ENCODE data around the gene DUOX2. TPM values are rescaled to one million over a fixed set of nuclear protein-coding genes. Genes with fewer than 3 reads are reported as not detected.

DUOX2 gene
- total and polyA plus RNA-seq, 7 experiments from 2014 or later: 0.49 TPM; not detected in 6

DNA sequence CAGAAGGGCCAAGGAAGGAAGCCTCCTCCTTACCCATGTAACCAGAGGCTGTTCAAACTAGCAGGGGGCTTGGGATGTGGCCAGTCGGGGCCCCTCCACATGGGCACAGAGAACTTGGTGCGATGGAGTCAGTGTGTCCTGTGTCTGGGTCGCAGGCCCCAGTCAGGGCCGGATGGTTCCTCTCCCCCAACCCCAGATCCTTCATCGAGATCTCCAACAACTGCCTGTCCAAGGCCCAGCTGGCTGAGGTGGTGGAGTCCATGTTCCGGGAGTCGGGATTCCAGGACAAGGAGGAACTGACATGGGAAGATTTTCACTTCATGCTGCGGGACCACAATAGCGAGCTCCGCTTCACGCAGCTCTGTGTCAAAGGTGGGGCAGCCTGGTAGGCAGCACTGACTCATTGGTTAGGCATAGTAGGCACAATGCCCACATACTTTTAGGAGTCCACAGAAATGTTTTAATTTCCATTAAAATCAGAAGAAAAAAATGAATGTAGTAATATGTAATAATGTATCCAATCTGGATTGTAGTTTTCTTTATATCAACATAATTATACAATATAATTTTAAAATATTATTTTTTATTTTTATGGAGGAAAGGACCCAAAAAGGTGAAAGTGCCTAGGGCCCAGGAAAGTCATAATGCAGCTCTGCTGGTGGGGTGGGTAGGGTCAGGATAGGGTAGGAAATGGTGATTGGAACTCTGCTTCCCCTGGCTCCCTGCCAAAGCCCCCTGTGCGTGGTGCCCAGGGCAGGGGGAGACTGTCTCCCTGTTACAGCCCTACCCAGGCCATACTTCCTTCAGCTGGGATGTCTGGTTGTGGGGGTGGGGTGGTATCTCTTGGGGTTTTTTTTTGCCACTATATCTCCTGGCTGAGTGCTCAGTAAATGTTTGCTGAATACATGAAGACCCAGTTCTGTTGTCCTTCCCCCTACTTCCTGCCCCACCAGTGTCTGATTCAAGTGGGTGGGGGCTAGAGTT, 34.4 kb upstream of the DUOX2 start:
- POLR2A ChIA-PET: no interaction called here
- peaks cover 0 to 11% (median 0%) of the 10 kb centered on the region in 5 donors for H3K36me3 Mint-ChIP-seq
- CTCF ChIA-PET: no interaction called here

DNA sequence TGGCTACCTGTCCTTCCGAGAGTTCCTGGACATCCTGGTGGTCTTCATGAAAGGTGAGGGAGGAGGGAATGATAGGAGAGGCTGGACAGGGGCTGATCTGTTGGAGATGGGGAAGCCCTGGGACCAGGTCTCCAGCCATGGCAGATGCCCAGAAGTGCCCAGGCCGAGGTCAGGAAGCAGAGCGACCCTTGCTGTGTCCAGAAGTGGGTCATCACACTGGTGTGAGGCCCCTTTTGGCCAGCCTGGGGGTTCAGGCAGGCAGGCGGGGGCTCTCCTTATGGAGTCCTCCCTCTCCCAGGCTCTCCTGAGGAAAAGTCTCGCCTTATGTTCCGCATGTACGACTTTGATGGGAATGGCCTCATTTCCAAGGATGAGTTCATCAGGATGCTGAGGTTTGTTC, 33.6 kb upstream of the DUOX2 start:
- H3K4me3 Mint-ChIP-seq: no peak overlapping the region
- no peak overlapping the region for H3K4me3 ChIP-seq (ENCODE audit: low read length)
- ATAC-seq: no peak
- H3K27me3 Mint-ChIP-seq: peaks cover 0 to 3% (median 0%) of the 10 kb centered on the region in 5 donors
- CTCF ChIA-PET: no interaction called here
- intact Hi-C loops (cut with micrococcal nuclease): no loop called here
- H3K4me1 Mint-ChIP-seq: peaks cover 0 to 4% (median 0%) of the 10 kb centered on the region in 7 donors
- no peaks in the 10 kb centered on the region for H3K9me3 ChIP-seq (ENCODE audit: control insufficient read depth in 2 of 3, low read length in 3 of 3)
- no peak overlapping the region for H3K27ac ChIP-seq (ENCODE audit: low read depth, low read length)
- H3K36me3 Mint-ChIP-seq: peaks cover 0 to 10% (median 0%) of the 10 kb centered on the region in 5 donors
- H3K27me3 ChIP-seq (ENCODE audit: control insufficient read depth in 2 of 2, insufficient read depth in 2 of 2, low read length in 2 of 2): no peaks in the 10 kb centered on the region
- H3K27ac Mint-ChIP-seq: no peak overlapping the region
- H3K9me3 Mint-ChIP-seq: no peaks in the 10 kb centered on the region
- no peak for DNase-seq
- POLR2A ChIA-PET: no interaction called here
- no peaks in the 10 kb centered on the region for H3K4me1 ChIP-seq (ENCODE audit: control insufficient read depth in 2 of 2, insufficient read depth in 2 of 2, low read length in 2 of 2)
- H3K36me3 ChIP-seq (ENCODE audit: control insufficient read depth in 2 of 3, insufficient read depth in 3 of 3, low read length in 3 of 3): peaks cover 0 to 3% (median 0%) of the 10 kb centered on the region in 3 experiments

More for the DNA sequence above, 34.4 kb upstream of the DUOX2 start:
- no peaks in the 10 kb centered on the region for H3K4me1 ChIP-seq (ENCODE audit: control insufficient read depth in 2 of 2, insufficient read depth in 2 of 2, low read length in 2 of 2)
- intact Hi-C loops (cut with micrococcal nuclease): no loop called here
- no peak for ATAC-seq
- no peaks in the 10 kb centered on the region for H3K27me3 Mint-ChIP-seq
- H3K4me3 ChIP-seq (ENCODE audit: low read length): no peak overlapping the region
- no peaks in the 10 kb centered on the region for H3K27me3 ChIP-seq (ENCODE audit: control insufficient read depth in 2 of 2, insufficient read depth in 2 of 2, low read length in 2 of 2)
- no peaks in the 10 kb centered on the region for H3K9me3 Mint-ChIP-seq
- peaks cover 0 to 4% (median 0%) of the 10 kb centered on the region in 7 donors for H3K4me1 Mint-ChIP-seq
- no peaks in the 10 kb centered on the region for H3K9me3 ChIP-seq (ENCODE audit: control insufficient read depth in 2 of 3, low read length in 3 of 3)
- no peak for DNase-seq
- H3K27ac Mint-ChIP-seq: no peak overlapping the region
- H3K4me3 Mint-ChIP-seq: no peak overlapping the region
- H3K27ac ChIP-seq (ENCODE audit: low read depth, low read length): no peak overlapping the region
- H3K36me3 ChIP-seq (ENCODE audit: control insufficient read depth in 2 of 3, insufficient read depth in 3 of 3, low read length in 3 of 3): peaks cover 0 to 3% (median 0%) of the 10 kb centered on the region in 3 experiments

DNA sequence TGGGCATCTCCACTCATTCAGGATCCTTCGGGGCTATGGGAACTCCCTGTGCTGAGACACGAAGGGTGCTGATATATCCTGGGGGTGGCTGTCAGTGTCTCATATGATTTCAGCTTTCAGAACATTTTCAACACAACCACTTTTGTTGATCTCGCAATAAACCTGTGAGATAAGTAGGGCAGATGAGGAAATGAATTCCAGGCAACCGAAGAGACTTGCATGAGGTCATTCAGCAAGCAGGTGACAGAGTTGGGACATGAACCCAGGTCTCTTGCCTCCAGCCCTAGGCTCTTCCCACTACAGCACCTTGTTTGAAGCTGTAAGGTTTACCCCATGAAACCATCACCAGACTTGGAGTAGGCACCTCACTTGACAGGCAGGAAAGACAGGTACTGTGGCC, 32.4 kb upstream of the DUOX2 start:
- Histone ChIP-seq H3K4me3 (ENCODE audit: low read length) (no peak overlapping the region), H3K27ac (ENCODE audit: low read depth, low read length) (no peak overlapping the region), H3K36me3 (ENCODE audit: control insufficient read depth in 2 of 3, insufficient read depth in 3 of 3, low read length in 3 of 3) (peaks cover 0 to 2% (median 0%) of the 10 kb centered on the region in 3 experiments), H3K4me1 (ENCODE audit: control insufficient read depth in 2 of 2, insufficient read depth in 2 of 2, low read length in 2 of 2) (no peaks in the 10 kb centered on the region), H3K27me3 (ENCODE audit: control insufficient read depth in 2 of 2, insufficient read depth in 2 of 2, low read length in 2 of 2) (no peaks in the 10 kb centered on the region), H3K9me3 (ENCODE audit: control insufficient read depth in 2 of 3, low read length in 3 of 3) (no peaks in the 10 kb centered on the region)
- intact Hi-C loops (cut with micrococcal nuclease): no loop called here
- peaks cover 0 to 3% (median 0%) of the 10 kb centered on the region in 5 donors for H3K27me3 Mint-ChIP-seq
- no peak overlapping the region for H3K27ac Mint-ChIP-seq
- H3K36me3 Mint-ChIP-seq: peaks cover 0 to 4% (median 0%) of the 10 kb centered on the region in 5 donors
- DNase-seq (no peak), ATAC-seq (no peak)
- CTCF ChIA-PET: no interaction called here
- no peaks in the 10 kb centered on the region for H3K9me3 Mint-ChIP-seq
- no peak overlapping the region for H3K4me3 Mint-ChIP-seq
- POLR2A ChIA-PET: no interaction called here
- H3K4me1 Mint-ChIP-seq: peaks cover 0 to 4% (median 0%) of the 10 kb centered on the region in 7 donors

DNA sequence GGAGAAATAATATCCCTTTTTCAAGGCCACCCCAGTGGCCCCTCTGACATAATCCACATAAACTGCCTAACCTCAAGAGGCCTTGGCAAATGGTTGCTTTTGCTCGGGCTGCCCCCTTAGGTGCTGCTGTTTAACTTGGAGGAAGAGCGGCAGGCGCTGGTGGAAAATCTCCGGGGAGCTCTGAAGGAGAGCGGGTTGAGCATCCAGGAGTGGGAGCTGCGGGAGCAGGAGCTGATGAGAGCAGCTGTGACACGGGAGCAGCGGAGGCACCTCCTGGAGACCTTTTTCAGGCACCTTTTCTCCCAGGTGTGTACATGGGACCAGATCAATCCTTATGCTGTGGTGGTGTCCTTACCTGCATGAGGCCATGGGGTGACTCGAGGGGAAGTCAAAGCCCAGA, 30.8 kb upstream of the DUOX2 start:
- H3K27ac ChIP-seq (ENCODE audit: low read depth, low read length): no peak overlapping the region
- DNase-seq (no peak), ATAC-seq (no peak)
- no peaks in the 10 kb centered on the region for H3K36me3 ChIP-seq (ENCODE audit: control insufficient read depth in 2 of 3, insufficient read depth in 3 of 3, low read length in 3 of 3)
- H3K36me3 Mint-ChIP-seq: no peaks in the 10 kb centered on the region
- H3K4me3 Mint-ChIP-seq: no peak overlapping the region
- H3K27me3 Mint-ChIP-seq: peaks cover 0 to 3% (median 0%) of the 10 kb centered on the region in 5 donors
- no peaks in the 10 kb centered on the region for H3K9me3 ChIP-seq (ENCODE audit: control insufficient read depth in 2 of 3, low read length in 3 of 3)
- POLR2A ChIA-PET: no interaction called here
- no peak overlapping the region for H3K27ac Mint-ChIP-seq
- no peaks in the 10 kb centered on the region for H3K9me3 Mint-ChIP-seq
- peaks cover 0 to 4% (median 0%) of the 10 kb centered on the region in 7 donors for H3K4me1 Mint-ChIP-seq
- no peak overlapping the region for H3K4me3 ChIP-seq (ENCODE audit: low read length)
- no peaks in the 10 kb centered on the region for H3K27me3 ChIP-seq (ENCODE audit: control insufficient read depth in 2 of 2, insufficient read depth in 2 of 2, low read length in 2 of 2)
- no peaks in the 10 kb centered on the region for H3K4me1 ChIP-seq (ENCODE audit: control insufficient read depth in 2 of 2, insufficient read depth in 2 of 2, low read length in 2 of 2)
- intact Hi-C loops (cut with micrococcal nuclease): no loop called here
- CTCF ChIA-PET: no interaction called here

DNA sequence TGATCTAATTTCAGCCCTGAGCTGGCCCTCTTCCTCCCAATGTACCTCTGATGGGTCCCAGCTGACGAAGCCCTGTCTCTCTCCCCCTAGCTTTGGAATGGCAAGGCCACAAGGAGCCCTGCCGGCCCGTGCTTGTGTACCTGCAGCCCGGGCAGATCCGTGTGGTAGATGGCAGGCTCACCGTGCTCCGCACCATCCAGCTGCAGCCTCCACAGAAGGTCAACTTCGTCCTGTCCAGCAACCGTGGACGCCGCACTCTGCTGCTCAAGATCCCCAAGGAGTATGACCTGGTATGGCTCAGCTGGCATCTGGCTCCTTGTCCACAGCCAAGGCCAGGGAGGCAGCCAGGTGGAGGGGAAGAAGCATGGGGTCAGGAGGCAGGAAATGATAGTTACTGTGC, 30.0 kb upstream of the DUOX2 start:
- Histone ChIP-seq H3K4me1 (ENCODE audit: control insufficient read depth in 2 of 2, insufficient read depth in 2 of 2, low read length in 2 of 2) (no peaks in the 10 kb centered on the region), H3K27ac (ENCODE audit: low read depth, low read length) (no peak overlapping the region), H3K36me3 (ENCODE audit: control insufficient read depth in 2 of 3, insufficient read depth in 3 of 3, low read length in 3 of 3) (no peaks in the 10 kb centered on the region), H3K9me3 (ENCODE audit: control insufficient read depth in 2 of 3, low read length in 3 of 3) (no peaks in the 10 kb centered on the region), H3K27me3 (ENCODE audit: control insufficient read depth in 2 of 2, insufficient read depth in 2 of 2, low read length in 2 of 2) (no peaks in the 10 kb centered on the region), H3K4me3 (ENCODE audit: low read length) (no peak overlapping the region)
- ChIA-PET CTCF (no interaction called here), POLR2A (no interaction called here)
- H3K4me1 Mint-ChIP-seq: peaks cover 0 to 4% (median 0%) of the 10 kb centered on the region in 7 donors
- no peak for ATAC-seq
- no peak overlapping the region for H3K27ac Mint-ChIP-seq
- no peak for DNase-seq
- no peaks in the 10 kb centered on the region for H3K9me3 Mint-ChIP-seq
- intact Hi-C loops (cut with micrococcal nuclease): no loop called here
- no peak overlapping the region for H3K4me3 Mint-ChIP-seq
- H3K36me3 Mint-ChIP-seq: no peaks in the 10 kb centered on the region
- peaks cover 0 to 3% (median 0%) of the 10 kb centered on the region in 5 donors for H3K27me3 Mint-ChIP-seq

DNA sequence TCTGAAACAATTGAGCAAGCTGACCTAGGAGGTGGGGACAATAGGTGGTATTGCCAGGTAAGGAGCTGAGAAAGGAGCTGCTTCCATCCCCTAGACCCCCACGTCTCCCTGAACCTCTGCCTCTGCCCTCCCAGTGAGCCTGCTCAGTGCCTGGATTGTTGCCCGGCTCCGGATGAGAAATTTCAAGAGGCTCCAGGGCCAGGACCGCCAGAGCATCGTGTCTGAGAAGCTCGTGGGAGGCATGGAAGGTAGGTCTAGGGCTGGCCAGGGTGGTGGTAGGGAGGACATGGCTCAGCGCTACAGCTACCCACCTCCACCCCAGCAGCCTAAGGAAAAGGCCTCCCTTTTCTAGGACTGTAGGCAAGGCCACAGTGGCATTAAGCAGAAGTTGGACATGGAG, 29.1 kb upstream of the DUOX2 start:
- ATAC-seq (no peak), DNase-seq (no peak)
- H3K4me1 ChIP-seq (ENCODE audit: control insufficient read depth in 2 of 2, insufficient read depth in 2 of 2, low read length in 2 of 2): no peaks in the 10 kb centered on the region
- Mint-ChIP-seq H3K27me3 (peaks cover 0 to 7% (median 0%) of the 10 kb centered on the region in 5 donors), H3K27ac (no peak overlapping the region), H3K4me1 (peaks cover 0 to 4% (median 0%) of the 10 kb centered on the region in 7 donors), H3K9me3 (no peaks in the 10 kb centered on the region), H3K4me3 (no peak overlapping the region), H3K36me3 (no peaks in the 10 kb centered on the region)
- intact Hi-C loops (cut with micrococcal nuclease): no loop called here
- POLR2A ChIA-PET: no interaction called here
- no peaks in the 10 kb centered on the region for H3K27me3 ChIP-seq (ENCODE audit: control insufficient read depth in 2 of 2, insufficient read depth in 2 of 2, low read length in 2 of 2)
- H3K36me3 ChIP-seq (ENCODE audit: control insufficient read depth in 2 of 3, insufficient read depth in 3 of 3, low read length in 3 of 3): no peaks in the 10 kb centered on the region
- CTCF ChIA-PET: no interaction called here
- no peak overlapping the region for H3K4me3 ChIP-seq (ENCODE audit: low read length)
- no peaks in the 10 kb centered on the region for H3K9me3 ChIP-seq (ENCODE audit: control insufficient read depth in 2 of 3, low read length in 3 of 3)
- no peak overlapping the region for H3K27ac ChIP-seq (ENCODE audit: low read depth, low read length)

All from naive thymus-derived CD4-positive, alpha-beta T cell (primary cell).